ENCODE measurements around the gene TTLL11. TPM values are rescaled to one million over a fixed set of nuclear protein-coding genes. Genes with fewer than 3 reads are reported as not detected.

TTLL11 gene
- total RNA-seq, 4 donors from 2014 or later: 7.4 to 14.7 (median 11.0) TPM

DNA sequence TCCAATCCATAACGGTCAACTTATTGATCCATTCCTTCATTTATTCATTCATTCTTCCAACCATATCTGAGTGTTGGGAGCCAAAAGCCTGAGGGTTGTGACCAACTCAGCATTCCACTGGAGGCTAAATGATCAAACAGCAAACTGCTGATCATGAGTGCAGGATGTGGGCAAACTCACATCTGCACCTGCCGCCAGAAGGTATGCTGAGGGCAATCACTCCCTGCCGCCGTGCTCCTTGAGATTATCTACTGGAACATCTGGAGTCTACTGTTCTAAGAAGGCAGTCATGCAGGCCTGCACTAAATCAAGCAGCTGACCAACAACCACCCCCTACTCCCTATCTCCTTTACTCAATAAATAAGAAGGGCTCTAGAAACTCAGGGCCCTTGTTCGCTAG lies 184.0 kb downstream of the TTLL11 start:
- H3K27me3 ChIP-seq: no peaks in the 10 kb centered on the region
- no peak overlapping the region for H3K27ac ChIP-seq
- H3K4me1 ChIP-seq: no peaks in the 10 kb centered on the region
- TF ChIP-seq POLR2A (IDR thresholded peaks at IDR 0.05): no peak
- TF ChIP-seq, protein P1, sequence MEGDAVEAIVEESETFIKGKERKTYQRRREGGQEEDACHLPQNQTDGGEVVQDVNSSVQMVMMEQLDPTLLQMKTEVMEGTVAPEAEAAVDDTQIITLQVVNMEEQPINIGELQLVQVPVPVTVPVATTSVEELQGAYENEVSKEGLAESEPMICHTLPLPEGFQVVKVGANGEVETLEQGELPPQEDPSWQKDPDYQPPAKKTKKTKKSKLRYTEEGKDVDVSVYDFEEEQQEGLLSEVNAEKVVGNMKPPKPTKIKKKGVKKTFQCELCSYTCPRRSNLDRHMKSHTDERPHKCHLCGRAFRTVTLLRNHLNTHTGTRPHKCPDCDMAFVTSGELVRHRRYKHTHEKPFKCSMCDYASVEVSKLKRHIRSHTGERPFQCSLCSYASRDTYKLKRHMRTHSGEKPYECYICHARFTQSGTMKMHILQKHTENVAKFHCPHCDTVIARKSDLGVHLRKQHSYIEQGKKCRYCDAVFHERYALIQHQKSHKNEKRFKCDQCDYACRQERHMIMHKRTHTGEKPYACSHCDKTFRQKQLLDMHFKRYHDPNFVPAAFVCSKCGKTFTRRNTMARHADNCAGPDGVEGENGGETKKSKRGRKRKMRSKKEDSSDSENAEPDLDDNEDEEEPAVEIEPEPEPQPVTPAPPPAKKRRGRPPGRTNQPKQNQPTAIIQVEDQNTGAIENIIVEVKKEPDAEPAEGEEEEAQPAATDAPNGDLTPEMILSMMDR (IDR thresholded peaks at IDR 0.05): no peak
- H3K4me3 ChIP-seq: no peak overlapping the region
- H3K9me3 ChIP-seq: no peaks in the 10 kb centered on the region
- DNase-seq: no peak
- no peaks in the 10 kb centered on the region for H3K36me3 ChIP-seq
- intact Hi-C loops (cut with DNase I; ENCODE audit: low total_unique reads): no loop called here

DNA sequence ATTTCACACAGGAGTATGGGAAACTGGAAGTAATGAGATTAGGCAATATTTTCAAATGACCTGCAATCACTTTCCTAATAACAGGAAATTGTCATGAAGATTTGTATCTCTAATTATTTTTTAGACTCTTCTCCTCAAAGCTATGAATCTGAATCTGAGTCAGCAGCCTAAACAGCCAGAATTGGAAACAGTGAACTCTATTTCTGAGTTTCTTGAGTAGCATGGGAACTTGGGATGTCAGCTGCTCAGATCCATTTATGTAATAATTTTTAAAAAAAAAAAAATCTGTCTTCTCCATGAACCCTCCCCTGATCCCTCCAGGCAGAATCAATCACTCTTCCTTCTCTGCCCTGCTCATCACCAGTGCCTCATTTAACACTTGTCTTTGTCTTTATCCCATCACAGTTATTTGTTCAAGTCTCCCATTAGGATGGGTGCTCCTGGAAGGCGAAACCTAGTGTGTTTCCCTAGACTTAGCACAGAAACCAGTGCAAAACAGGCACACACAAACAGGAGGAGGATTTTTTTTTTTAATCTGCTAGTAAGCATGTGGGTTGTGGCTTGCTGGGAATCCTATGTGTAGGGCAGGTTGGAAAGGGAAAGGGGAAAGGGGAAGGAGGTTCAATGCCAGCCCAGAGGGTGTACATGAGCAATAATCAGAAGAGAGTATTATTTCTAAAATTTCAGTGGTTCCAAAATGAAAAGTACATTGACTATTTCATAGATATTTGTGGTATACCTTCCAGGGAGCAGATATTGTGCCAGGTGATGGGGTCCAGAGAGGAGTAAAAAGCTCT lies 186.8 kb downstream of the TTLL11 start:
- Histone ChIP-seq H3K36me3 (no peaks in the 10 kb centered on the region), H3K27me3 (no peaks in the 10 kb centered on the region), H3K9me3 (no peaks in the 10 kb centered on the region), H3K4me1 (no peaks in the 10 kb centered on the region), H3K4me3 (no peak overlapping the region), H3K27ac (peak overlapping the region; percentile 58 to 59)
- intact Hi-C loops (cut with DNase I; ENCODE audit: low total_unique reads): no loop called here
- TF ChIP-seq, protein P1 (IDR thresholded peaks at IDR 0.05): no peak
- TF ChIP-seq POLR2A (IDR thresholded peaks at IDR 0.05): no peak
- no peak for DNase-seq

DNA sequence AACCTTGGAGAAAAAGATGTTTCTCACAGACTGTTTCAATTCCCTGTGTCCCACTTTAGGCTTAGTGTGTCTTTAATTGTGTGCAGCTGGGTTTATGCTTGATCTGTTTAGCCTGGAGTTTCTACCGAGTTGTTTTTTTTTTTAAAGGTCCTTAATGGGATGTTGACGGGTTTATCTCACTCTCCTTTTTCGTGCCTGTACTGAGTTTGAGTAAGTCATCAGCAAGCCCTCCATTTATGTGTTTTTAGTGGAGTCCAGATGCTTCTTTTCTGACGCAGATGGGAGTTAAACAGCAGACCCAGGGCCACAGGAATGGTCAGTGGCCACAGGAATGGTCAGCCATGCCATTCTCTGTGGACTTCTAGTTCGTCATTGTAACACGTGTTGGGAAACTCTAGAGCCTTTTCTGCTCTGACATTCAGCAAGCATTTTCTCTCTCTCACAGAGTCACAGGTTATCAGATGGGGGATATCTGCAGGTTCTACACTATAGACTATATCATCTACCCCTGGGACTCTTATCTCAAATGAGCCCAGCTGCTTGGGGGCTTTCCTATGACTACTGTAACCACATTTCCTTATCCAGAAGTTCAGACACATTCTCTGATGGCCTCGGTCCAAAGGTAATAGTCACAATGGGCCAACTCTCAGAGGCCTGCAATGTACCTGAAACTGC lies 190.5 kb downstream of the TTLL11 start:
- intact Hi-C loops (cut with DNase I; ENCODE audit: low total_unique reads): no loop called here
- H3K27me3 ChIP-seq: no peaks in the 10 kb centered on the region
- H3K36me3 ChIP-seq: no peaks in the 10 kb centered on the region
- TF ChIP-seq, protein P1 (IDR thresholded peaks at IDR 0.05): no peak
- no peak for TF ChIP-seq POLR2A (IDR thresholded peaks at IDR 0.05)
- peak overlapping the region; percentile 69 to 72 for H3K27ac ChIP-seq
- peak; percentile 51 to 65 for DNase-seq
- no peaks in the 10 kb centered on the region for H3K4me1 ChIP-seq
- no peaks in the 10 kb centered on the region for H3K9me3 ChIP-seq
- no peak overlapping the region for H3K4me3 ChIP-seq

DNA sequence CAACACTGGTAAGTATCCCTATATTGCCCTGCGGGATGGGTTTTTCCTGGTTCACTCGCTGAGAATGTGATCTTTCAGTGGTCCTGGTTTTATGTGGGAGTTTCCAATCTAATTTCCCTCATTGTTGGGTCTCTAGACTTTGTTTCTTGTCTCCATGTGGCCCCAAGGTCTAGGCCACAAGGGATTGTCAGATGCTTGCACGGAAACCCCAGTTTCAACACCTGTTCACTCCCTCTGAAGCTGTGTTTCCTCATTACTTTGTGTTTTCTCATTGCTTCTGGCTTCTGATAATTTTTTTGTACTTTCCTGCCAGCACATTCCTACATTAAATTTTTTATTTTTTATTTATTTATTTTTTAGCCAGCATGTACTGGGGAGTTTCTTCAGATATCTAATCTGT lies 191.5 kb downstream of the TTLL11 start:
- intact Hi-C loops (cut with DNase I; ENCODE audit: low total_unique reads): no loop called here
- Histone ChIP-seq H3K27ac (peak overlapping the region; percentile 69 to 72), H3K4me1 (no peaks in the 10 kb centered on the region), H3K36me3 (no peaks in the 10 kb centered on the region), H3K4me3 (no peak overlapping the region), H3K9me3 (no peaks in the 10 kb centered on the region), H3K27me3 (no peaks in the 10 kb centered on the region)
- no peak for DNase-seq
- TF ChIP-seq POLR2A (IDR thresholded peaks at IDR 0.05): no peak
- TF ChIP-seq, protein P1 (IDR thresholded peaks at IDR 0.05): no peak

DNA sequence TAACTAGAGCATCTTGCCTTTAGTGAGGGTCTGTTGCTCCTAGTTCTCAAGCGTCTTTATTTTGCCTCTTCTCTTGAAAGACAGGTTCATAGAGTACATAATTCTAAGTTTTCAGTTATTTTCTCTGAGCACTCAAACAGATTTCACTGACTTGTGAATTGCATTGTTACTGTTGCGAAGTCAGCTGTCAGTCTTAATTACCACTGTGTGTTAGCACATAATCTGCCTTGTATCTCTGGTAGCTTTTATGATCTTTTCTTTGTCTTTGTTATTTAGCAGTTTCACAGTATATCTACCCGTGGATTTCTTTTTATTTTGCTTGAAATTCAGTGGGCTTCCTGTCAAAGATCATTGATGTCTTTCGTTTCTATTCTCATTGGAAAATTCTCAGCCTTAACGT lies 192.9 kb downstream of the TTLL11 start:
- H3K27ac ChIP-seq: no peak overlapping the region
- H3K27me3 ChIP-seq: no peaks in the 10 kb centered on the region
- TF ChIP-seq, protein P1 (IDR thresholded peaks at IDR 0.05): no peak
- no peak overlapping the region for H3K4me3 ChIP-seq
- intact Hi-C loops (cut with DNase I; ENCODE audit: low total_unique reads): no loop called here
- DNase-seq: no peak
- H3K4me1 ChIP-seq: no peaks in the 10 kb centered on the region
- H3K9me3 ChIP-seq: no peaks in the 10 kb centered on the region
- no peaks in the 10 kb centered on the region for H3K36me3 ChIP-seq

Data from uterus (tissue), 4 donors.